GM23248 (cell line): ENCODE results near the gene EXOG.

Source experiments
- EZH2 ChIP-seq: fragments of 200-600 bp; sonication (generic); IDR thresholded peaks from 2 replicates; pipeline ENCODE4 v1.6.1; 2018; ENCODE audit warnings: antibody characterized with exemption, mild to moderate bottlenecking; ENCODE audit not compliant: insufficient read depth, poor library complexity, severe bottlenecking
- EZH2phosphoT487 ChIP-seq: fragments of 200-600 bp; sonication (generic); IDR thresholded peaks from 2 replicates; pipeline ENCODE4 v1.6.1; 2018; ENCODE audit warnings: antibody characterized with exemption, moderate library complexity, mild to moderate bottlenecking, low read depth; ENCODE audit not compliant: insufficient read depth

GRCh38 chr3:38553071-38553470, 56.9 kb downstream of the EXOG start:
- TF ChIP-seq EZH2 (no peak), EZH2phosphoT487 (no peak)
